H1 (cell line): ENCODE measurements around the gene TECTB. TPM values are rescaled to one million over a fixed set of nuclear protein-coding genes. Genes with fewer than 3 reads are reported as not detected.

Source experiments
- BCL11A ChIP-seq, 2 experiments: IDR thresholded peaks; one replicate each; pipeline ENCODE4 v1.6.1; 2011; ENCODE audit warnings: low read depth in 2 of 2, low read length in 2 of 2, mild to moderate bottlenecking in 2 of 2
- CHD2 ChIP-seq: IDR thresholded peaks from 2 replicates; pipeline ENCODE4 v1.6.1; 2012; ENCODE audit warnings: low read length, improper control_type of control experiment
- GABPA ChIP-seq: IDR thresholded peaks from 2 replicates; pipeline ENCODE4 v1.6.1; 2011; ENCODE audit warnings: mild to moderate bottlenecking, low read length, moderate library complexity, borderline replicate concordance; ENCODE audit not compliant: insufficient read depth
- HDAC6 ChIP-seq: IDR thresholded peaks from one replicate; pipeline ENCODE4 v1.7.1; 2012; ENCODE audit warnings: low read depth, mild to moderate bottlenecking, inconsistent platforms, low read length, moderate library complexity
- JUN ChIP-seq: IDR thresholded peaks from 2 replicates; pipeline ENCODE4 v1.6.1; 2011; ENCODE audit warnings: low read depth, mild to moderate bottlenecking, improper control_type of control experiment, low read length
- KDM1A ChIP-seq: fragments of 200-600, 300-600 bp; sonication (generic); IDR thresholded peaks from 2 replicates; pipeline ENCODE4 v1.7.1; 2016; ENCODE audit warnings: mild to moderate bottlenecking, low read length, borderline replicate concordance
- MAFK ChIP-seq: IDR thresholded peaks from 2 replicates; pipeline ENCODE4 v1.6.1; 2012; ENCODE audit warnings: low read depth, mild to moderate bottlenecking, improper control_type of control experiment, low read length
- POLR2AphosphoS5 ChIP-seq: IDR thresholded peaks from 2 replicates; pipeline ENCODE4 v1.6.1; 2011; ENCODE audit warnings: low read depth, low read length
- RXRA ChIP-seq: IDR thresholded peaks from 2 replicates; pipeline ENCODE4 v1.6.1; 2011; ENCODE audit warnings: low read depth, mild to moderate bottlenecking, low read length, moderate library complexity; ENCODE audit not compliant: insufficient read depth
- SP1 ChIP-seq: IDR thresholded peaks from 2 replicates; pipeline ENCODE4 v1.6.1; 2011; ENCODE audit warnings: low read depth, low read length
- polyA plus RNA-seq, 7 experiments: library from polyadenylated mRNA; depleted of rRNA in 3 of 7; stranded (reverse) in 5 of 7; unstranded in 2 of 7; fragments of >200 nt in 5 of 7; fragments of 200-250 nt in 2 of 7; gene quantifications; 1 replicate in 5 of 7; 2 replicates in 1 of 7; 4 replicates in 1 of 7; pipeline versions ENCODE4 v1.2.1 to v1.2.3, GENCODE V29; 2011 to 2013; ENCODE audit warnings: missing spikeins in 2 of 7, mixed read lengths in 2 of 7
- total RNA-seq: library from RNA; stranded (reverse); fragmentation: NEBNext Ultra II Directional; extraction: Animal tissue kit (Norgen Biotek cat#: 25700); gene quantifications from 2 replicates; pipeline ENCODE4 v1.2.1, GENCODE V29; 2021
- TF ChIP-seq, protein P1 (sequence below): fragments of 300-600 bp; sonication (generic); IDR thresholded peaks from 2 replicates; pipeline ENCODE4 v1.7.1; 2012; ENCODE audit warnings: low read length, moderate library complexity, mild to moderate bottlenecking, inconsistent platforms; ENCODE audit not compliant: insufficient replicate concordance
- TF ChIP-seq, protein P2 (sequence below): IDR thresholded peaks from 2 replicates; pipeline ENCODE4 v1.6.1; 2011; ENCODE audit warnings: low read depth, mild to moderate bottlenecking, low read length; ENCODE audit not compliant: insufficient read depth

The TECTB gene
- total and polyA plus RNA-seq, 2 of the 8 experiments (the other 6 are each of a cell fraction or from before 2014, with no cell fraction given), result not detected

DNA sequence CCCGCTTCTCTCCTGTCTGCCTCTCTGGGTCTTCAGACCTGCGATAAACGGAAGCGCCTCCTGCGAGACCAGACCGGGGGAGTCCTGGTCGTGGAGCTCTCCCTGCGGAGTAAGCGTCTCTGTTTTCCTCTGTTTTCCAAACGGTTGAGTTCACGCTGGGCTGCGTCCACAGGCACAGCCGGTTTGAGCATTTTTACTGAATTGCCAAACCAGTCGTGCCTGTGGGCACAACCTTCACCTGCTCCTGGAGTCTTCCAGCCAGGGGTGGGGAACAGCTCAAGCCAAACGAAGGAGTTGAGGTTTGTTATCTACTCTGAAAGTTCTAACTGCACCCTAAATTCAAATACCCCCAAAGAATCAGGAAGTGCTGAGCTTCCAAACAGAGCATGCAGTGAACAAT, 16.3 kb downstream of the TECTB start (continued):
- TF ChIP-seq, protein P1, sequence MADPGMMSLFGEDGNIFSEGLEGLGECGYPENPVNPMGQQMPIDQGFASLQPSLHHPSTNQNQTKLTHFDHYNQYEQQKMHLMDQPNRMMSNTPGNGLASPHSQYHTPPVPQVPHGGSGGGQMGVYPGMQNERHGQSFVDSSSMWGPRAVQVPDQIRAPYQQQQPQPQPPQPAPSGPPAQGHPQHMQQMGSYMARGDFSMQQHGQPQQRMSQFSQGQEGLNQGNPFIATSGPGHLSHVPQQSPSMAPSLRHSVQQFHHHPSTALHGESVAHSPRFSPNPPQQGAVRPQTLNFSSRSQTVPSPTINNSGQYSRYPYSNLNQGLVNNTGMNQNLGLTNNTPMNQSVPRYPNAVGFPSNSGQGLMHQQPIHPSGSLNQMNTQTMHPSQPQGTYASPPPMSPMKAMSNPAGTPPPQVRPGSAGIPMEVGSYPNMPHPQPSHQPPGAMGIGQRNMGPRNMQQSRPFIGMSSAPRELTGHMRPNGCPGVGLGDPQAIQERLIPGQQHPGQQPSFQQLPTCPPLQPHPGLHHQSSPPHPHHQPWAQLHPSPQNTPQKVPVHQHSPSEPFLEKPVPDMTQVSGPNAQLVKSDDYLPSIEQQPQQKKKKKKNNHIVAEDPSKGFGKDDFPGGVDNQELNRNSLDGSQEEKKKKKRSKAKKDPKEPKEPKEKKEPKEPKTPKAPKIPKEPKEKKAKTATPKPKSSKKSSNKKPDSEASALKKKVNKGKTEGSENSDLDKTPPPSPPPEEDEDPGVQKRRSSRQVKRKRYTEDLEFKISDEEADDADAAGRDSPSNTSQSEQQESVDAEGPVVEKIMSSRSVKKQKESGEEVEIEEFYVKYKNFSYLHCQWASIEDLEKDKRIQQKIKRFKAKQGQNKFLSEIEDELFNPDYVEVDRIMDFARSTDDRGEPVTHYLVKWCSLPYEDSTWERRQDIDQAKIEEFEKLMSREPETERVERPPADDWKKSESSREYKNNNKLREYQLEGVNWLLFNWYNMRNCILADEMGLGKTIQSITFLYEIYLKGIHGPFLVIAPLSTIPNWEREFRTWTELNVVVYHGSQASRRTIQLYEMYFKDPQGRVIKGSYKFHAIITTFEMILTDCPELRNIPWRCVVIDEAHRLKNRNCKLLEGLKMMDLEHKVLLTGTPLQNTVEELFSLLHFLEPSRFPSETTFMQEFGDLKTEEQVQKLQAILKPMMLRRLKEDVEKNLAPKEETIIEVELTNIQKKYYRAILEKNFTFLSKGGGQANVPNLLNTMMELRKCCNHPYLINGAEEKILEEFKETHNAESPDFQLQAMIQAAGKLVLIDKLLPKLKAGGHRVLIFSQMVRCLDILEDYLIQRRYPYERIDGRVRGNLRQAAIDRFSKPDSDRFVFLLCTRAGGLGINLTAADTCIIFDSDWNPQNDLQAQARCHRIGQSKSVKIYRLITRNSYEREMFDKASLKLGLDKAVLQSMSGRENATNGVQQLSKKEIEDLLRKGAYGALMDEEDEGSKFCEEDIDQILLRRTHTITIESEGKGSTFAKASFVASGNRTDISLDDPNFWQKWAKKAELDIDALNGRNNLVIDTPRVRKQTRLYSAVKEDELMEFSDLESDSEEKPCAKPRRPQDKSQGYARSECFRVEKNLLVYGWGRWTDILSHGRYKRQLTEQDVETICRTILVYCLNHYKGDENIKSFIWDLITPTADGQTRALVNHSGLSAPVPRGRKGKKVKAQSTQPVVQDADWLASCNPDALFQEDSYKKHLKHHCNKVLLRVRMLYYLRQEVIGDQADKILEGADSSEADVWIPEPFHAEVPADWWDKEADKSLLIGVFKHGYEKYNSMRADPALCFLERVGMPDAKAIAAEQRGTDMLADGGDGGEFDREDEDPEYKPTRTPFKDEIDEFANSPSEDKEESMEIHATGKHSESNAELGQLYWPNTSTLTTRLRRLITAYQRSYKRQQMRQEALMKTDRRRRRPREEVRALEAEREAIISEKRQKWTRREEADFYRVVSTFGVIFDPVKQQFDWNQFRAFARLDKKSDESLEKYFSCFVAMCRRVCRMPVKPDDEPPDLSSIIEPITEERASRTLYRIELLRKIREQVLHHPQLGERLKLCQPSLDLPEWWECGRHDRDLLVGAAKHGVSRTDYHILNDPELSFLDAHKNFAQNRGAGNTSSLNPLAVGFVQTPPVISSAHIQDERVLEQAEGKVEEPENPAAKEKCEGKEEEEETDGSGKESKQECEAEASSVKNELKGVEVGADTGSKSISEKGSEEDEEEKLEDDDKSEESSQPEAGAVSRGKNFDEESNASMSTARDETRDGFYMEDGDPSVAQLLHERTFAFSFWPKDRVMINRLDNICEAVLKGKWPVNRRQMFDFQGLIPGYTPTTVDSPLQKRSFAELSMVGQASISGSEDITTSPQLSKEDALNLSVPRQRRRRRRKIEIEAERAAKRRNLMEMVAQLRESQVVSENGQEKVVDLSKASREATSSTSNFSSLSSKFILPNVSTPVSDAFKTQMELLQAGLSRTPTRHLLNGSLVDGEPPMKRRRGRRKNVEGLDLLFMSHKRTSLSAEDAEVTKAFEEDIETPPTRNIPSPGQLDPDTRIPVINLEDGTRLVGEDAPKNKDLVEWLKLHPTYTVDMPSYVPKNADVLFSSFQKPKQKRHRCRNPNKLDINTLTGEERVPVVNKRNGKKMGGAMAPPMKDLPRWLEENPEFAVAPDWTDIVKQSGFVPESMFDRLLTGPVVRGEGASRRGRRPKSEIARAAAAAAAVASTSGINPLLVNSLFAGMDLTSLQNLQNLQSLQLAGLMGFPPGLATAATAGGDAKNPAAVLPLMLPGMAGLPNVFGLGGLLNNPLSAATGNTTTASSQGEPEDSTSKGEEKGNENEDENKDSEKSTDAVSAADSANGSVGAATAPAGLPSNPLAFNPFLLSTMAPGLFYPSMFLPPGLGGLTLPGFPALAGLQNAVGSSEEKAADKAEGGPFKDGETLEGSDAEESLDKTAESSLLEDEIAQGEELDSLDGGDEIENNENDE, result no peak
- no peak for TF ChIP-seq KDM1A
- no peak for TF ChIP-seq HDAC6
- TF ChIP-seq JUN, result no peak
- TF ChIP-seq MAFK, result no peak
- TF ChIP-seq CHD2, result no peak
- TF ChIP-seq, protein P2, sequence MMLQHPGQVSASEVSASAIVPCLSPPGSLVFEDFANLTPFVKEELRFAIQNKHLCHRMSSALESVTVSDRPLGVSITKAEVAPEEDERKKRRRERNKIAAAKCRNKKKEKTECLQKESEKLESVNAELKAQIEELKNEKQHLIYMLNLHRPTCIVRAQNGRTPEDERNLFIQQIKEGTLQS, result no peak
- TF ChIP-seq BCL11A (IDR thresholded peaks at IDR 0.05; ENCODE audit: low read depth in 2 of 2, low read length in 2 of 2), result no peak
- TF ChIP-seq POLR2AphosphoS5, result no peak
- no peak for TF ChIP-seq SP1
- no peak for TF ChIP-seq GABPA
- TF ChIP-seq RXRA, result no peak
